Inflammatory macrophage treated with lipopolysaccharide for 1 hour (primary cell): Measurements from ENCODE around the gene ARMH1.

ENCODE experiments used
- DNase-seq, 2 donors: peaks; one replicate each; pipeline ENCODE4 v3.0.0-alpha.2; 2020 to 2022

The ARMH1 gene

DNA sequence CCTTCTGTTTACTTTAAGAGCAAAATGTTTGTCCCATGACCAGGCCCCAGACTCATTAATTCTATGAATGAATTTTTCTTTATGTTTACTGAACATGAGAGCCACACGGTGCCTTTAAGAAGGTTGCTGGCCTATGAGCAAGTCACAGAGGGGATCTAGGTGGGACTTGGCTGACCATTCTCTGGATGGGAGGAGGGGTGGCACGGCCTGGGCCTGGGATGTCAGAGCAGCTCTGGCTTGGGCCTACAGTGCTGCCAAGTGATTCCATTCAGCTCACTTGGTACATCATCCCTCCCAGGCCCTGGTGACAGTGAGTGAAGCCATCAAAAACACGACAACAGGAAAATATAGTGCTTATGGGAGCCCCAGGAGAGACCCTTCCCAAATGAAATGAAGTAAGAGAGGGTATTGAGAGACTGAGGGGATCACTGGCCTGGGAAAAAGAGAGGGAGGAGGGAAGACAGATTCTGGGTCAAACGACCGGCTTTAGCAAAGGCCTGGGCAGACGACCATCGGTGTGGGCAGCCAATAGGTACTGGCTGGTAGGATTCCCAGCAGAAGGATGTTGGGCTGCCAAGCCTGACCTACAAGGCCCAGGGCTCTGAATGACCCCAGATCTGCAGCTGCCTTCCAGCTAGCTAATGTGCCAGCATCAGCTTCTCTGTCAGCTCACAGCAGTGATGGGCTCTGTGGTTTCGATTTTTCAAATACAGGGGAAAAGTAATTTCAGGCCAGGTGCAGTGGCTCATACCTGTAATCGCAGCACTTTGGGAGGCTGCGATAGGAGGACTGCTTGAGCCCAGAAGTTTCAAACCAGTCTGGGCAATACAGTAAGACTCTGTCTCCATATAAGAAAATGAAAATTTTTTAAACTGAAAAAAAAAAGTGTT lies 3.5 kb upstream of the ARMH1 start:
- no peak for DNase-seq

DNA sequence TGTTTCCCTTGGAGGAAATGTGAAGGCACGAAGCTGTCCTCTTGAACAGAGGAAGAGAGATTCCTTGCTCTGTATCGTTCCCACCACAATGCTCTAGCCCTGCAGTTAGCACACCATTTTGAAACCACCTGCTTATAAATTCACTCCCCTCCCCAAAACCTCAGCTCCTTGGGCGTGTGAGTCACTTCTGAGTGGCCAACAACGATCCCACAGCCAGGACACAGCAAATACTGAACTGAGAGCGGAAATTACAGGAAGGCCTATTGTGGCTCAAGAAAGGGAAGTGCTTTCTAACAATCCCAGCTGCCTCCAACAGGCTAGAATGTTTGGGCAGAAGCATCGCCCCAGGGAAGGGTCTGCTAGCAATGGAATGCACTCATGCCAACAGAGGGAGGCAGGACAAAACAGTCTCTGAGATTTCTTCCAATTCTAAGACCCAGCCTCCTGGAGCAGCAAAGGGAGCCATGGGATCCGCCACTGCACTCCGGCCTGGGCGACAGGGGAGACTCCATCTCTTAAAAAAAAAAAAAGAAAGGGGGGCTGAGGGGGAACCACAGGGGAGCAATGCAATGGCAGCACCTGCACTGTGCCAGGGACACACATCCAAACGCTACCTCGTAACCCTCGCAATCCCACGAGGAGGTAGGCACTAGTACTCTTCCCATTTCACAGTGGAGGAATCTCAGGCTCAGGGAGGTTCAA lies 2.1 kb upstream of the ARMH1 start:
- DNase-seq, result peak; percentile 86 to 89

DNA sequence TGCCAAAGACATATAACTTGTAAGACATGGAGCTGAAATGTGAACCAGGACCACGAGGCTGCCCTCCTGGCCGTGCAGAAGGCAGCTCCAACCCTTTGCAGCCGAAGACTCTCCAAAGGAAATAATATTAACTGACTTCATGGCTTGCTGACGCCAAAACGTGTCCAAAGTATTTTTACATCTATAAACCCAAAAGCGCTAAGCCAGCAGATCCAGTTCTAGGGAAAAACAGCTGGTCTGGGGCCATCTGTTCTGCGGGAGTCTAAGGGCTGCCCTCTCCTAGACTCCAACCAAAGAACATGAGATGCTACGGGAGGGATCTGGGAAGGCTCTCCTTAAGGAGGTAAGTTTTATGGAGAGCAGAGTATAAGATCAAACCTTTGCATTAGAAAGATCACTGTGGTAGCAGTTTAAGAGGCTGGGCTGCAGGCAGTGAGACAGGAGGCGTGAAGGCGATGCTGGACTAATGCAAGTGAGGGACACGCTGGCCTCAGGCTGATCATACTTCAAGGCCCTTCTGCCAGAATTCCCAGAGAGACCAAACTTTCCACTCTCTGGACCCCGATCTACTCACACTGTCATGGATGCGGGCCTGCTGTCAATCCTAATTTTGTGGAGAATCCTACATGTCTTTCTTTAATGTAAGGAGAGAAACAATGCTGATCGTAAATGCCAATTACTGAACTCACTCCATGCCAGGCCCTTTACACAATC lies 1.4 kb upstream of the ARMH1 start:
- no peak for DNase-seq

DNA sequence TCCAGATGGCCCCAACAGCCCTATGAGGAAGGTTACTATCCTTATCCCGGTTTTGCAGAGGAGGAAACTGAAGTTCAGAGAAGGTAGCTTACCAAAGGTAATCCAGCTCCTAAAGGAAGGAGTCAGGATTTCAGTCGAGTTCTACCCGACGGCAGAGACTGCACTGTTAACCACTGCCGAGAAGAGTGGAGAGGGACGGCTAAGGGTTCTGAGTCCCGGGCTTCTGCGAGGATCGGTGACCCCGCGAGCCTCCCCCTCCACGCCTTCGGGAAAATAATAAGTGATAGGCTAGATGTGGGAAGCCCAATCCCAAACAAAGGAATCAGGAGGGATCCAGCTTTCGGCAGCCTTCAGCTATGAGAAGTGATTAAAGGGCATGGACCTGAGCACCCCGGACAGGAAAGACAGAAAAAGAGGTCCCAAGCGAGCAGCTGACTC lies 820 bp upstream of the ARMH1 start:
- no peak for DNase-seq

DNA sequence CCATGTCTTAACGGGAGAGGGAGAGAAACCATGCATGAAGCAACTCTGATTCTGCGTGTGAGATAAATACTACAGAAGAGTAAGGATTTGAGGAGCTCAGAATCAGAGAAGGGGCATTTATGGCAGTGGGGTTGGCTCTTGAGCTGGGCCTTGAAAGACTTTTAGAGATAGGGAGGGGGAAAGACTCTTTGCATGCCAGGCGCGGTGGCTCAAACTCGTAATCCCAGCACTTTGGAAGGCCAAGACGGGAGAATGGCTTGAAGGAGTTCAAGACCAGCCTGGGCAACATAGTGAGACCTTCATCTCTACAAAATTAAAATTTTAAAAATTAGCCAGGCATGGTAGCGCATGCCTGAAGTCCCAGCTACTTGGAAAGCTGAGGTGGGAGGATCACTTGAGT lies 672 bp downstream of the ARMH1 start:
- no peak for DNase-seq

DNA sequence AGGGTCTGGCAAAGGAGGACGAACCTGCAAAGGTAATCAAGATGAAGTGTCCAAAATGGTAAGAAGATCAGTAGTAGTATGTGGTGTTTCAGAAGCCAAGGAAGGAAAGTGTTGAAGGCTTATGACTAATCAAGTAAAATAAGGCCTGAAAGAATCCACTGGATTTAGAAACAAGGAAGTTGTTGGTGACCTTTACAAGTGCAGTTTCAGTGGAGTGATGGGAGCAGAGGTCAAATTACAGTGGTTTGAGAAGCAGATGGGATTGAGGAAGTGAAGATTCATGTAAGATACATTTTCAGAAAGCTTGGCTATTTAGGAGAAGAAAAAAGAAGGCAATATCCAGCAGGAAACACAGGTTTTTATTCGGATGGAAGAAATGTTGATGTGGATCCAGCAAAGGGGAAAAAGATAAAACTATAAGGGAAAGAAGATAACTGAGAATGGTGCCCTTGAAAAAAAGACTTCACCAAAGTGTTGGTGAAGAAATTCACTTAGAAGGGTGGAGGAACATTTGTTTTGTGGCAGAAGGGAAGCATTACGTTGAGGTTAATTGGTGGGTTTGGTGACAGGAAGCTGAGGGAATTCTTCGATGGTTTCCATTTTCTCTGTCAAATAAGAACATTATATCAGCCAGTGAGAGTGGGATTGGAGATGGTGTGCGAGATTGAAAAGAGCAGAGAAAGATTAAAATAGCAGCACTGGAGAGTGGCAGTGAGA lies 2.1 kb downstream of the ARMH1 start:
- peak; percentile 84 to 95 for DNase-seq

DNA sequence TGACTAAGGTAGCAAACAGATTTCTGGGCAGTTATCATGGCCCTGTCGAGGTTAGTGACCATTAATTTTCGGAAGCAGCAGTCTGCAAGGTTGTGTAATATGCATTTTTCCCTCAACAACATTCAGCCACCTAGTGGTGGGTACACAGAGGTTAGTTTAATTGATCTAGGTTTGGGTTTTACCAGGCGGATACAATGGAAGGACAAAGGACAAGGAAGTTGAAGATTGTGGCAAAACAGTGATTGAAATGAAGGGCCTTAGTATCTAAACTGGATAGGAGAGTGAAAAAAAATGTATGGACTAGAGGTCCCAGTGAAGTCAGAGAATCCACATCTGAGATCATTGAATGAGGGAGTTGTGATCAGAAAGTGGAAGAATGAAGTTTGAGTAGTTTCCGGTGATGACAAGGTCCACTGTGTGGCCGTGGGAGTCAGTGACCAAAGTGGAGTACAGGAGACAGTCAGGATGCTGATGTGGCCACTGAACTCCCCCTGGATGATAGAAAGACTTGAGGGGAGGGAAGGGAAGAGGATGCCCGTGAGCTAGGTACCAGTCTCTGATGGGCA lies 2.8 kb downstream of the ARMH1 start:
- DNase-seq, result peak; percentile 71 to 74

DNA sequence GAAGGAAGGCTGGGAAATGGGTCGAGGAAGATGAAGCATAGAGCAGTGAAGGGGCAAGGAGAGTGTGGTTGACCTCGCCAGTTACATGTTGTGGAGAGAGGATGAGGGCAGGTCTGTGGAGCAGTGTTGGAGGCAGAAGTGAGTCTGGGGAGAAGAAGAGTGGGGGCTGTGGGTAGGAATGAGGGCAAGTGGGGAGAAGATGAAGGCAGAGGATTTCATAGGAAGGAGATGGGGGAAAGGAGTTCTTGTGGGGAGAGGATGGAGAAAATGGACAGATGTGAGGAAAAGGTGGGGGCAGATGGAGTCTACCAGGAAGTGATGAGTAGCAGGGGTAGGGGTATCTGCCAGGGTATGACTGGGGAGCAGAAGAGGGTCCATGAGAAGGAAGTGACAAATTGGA lies 3.6 kb downstream of the ARMH1 start:
- DNase-seq, result no peak

DNA sequence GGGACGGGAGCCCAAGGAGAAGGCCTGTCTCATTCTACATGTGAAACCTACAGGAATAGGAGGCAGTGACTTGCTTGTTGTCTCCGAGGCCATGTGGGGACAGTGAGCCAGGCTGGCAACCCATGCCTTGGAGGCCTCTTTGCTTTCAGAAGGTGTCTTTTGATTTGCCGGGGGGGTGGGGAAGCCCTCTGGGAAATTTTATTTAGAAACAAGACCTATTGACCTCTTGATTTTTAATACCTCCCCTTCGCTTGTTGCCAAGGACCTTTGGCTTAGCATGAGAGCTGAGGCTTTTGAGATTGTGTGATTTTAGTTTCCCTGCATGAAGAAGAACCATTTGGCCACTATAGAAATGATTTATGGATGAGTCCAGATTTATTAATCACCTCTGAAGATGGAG lies 4.1 kb downstream of the ARMH1 start:
- no peak for DNase-seq

DNA sequence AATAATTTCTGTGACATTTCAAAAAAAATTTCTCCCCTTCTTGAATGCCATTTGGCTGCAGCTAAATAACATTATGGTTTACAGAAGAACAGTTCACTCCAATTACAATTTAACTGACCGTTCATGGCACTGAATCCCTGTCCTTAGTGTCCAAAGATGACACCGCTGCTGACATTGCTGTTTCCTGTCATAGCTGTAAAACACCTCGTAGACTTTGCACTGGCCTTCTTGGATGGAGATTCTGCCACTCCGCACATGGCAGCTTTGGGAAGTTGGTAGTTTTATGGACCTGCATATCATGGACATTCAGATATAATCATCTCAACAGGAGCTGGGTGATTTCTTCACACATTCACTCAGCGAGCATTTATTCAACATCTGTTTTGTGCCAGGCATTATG lies 5.0 kb downstream of the ARMH1 start:
- no peak for DNase-seq

DNA sequence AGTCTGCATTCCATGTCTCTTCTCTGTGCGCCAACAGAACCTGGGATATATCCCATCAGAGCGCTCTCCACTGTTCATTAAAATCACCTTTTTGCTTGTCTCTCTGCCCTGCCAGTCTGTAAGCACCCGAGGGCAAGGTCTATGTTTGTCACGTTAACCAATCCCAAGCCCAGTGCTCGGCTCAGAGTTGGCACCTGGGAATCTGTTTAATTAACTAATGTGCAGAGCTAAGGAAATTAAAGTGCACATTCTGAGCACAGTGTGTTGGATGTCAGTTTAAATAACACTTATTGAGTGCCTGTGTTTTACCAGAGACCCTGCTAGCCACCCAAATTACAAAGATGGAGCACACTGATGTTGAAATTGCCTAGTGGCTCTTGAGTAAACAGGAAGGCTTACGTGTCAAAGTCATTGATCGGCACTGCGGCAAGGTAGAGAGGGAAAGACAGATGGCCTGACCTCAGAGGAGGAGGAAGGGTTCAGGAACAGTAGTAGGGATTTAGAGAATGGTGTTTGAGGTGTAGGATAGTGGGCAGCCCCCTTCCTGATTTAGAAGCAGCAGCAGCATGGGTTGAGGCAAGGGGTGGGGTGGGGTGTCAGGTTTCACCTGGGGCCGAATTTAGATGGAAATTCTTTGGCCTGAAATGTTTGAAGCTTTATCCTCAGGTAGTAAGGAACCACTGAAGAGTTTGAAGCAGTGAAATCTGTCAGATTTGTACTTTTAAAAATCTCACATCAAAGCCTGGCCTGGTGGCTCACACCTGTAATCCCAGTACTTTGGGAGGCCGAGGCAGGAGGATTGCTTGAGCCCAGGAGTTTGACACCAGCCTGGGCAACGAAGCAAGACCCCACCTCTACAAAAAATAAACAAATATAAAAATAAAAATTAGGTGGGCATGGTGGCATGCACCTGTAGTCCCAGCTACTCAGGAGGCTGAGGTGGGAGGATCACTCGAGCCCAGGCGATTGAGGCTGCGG lies 7.7 kb downstream of the ARMH1 start:
- no peak for DNase-seq

DNA sequence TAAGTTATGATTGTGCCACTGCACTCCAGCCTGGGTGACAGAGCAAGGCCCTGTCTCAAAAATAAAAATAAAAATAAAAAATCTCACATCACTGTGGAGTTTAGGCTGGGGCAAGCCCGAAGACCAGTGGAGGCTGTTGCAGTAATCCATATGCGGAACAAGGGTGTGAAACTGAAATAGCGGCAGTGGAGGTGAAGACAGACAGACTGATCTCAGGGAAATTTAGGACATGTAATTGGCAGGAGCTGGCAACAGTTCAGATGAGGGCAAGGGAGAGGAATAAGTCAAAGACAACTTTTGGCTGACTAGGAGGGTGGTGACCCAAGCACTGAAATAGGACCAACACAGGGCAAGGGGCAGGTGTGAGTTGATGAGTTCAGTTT lies 8.4 kb downstream of the ARMH1 start:
- peak; percentile 8 to 22 for DNase-seq

DNA sequence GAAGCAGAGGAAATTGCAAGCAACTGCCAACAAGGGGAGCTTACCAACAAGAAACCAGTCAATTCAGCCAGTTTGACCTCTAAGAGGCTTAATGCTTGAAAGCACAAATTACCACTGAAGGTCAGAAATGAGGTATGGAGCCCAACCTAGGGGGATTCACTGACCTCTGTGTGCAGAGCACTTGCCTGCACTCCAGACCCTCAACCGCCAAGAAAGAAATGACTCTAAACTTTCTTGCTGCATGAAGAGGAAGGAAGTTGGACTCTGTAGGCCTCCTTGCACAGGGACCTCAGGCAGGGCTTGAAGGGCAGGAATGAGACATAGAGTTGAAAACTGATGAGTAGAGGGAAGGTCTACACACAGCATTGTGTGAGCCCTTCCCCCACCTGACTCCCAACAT lies 10.0 kb downstream of the ARMH1 start:
- peak in 1 of 2 donors; percentile 16 for DNase-seq

DNA sequence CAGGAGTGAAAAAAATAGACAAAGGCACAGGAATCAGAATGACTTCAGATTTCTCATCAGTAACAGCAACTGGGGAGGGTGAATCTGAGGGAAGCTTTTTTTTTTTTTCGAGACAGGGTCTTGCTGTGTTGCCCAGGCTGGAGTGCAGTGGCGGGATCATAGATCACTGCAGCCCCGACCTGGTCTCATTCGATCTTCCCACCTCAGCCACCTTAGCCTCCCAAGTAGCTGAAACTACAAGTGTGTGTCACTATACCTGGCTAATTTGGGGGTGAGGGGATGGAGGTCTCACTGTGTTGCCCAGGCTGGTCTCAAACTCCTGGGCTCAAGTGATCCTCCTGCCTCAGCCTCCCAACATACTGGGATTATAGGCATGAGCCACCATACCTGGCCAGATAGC lies 10.7 kb downstream of the ARMH1 start:
- DNase-seq, result no peak

DNA sequence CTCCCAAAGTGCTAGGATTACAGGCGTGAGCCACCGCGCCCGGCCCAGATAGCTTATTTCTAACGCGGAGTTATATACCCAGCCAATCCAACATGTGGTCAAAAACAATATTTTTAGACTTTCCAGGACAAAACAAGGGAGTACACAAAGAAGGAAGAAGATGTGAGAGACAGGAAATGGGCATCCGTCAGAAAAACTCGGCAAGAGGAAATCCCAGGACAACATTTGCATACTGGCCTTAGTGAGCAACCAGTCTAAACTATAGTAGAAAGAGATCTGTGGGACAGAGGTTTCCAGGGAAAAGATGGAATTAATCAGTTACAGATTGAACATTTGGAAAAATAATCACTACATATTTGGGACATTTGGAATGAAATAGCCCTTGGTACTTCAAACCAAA lies 11.4 kb downstream of the ARMH1 start:
- DNase-seq, result peak; percentile 44 to 47

DNA sequence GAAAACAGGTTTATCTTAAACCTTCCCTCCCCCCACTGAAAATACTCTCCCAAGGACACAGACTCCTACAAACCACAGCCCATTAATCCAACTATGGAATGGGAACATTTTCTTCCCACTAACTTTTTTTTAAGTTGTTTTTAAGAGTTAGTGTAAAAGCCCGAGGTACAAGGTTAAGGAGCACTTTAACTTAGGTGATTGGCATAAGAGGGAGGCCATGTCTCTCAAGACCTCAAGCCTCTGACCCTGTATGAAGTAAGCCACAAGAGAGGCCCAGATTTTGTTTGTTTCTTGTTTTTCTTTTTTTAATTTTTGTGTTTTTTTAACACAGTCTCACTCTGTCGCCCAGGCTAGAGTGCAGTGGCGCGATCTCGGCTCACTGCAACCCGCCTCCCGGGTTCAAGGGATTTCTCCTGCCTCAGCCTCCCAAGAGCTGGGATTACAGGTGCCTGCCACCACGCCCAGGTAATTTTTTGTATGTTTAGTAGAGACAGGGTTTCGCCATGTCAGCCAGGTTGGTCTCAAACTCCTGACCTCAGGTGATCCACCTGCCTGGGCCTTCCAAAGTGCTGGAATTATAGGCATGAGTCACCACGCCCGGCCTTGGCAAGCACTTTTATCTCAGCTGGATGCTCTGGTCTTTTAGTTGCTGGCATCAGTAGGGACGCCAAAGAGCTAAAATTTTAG lies 14.4 kb downstream of the ARMH1 start:
- no peak for DNase-seq

DNA sequence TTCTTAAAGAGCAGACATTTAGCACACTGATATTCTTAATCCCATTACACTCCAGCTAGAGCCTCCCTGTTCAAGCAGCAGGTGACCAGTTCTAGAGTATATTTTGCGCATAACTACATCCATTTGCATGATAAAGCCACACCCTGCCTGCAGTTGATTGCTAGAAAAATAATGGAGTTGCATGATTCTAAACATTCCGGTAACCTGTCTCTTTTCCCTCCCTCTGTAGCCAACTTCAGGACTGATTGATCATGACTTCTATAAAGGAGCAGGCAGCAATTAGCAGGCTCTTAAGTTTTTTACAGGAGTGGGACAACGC lies 14.9 kb downstream of the ARMH1 start:
- DNase-seq, result no peak

DNA sequence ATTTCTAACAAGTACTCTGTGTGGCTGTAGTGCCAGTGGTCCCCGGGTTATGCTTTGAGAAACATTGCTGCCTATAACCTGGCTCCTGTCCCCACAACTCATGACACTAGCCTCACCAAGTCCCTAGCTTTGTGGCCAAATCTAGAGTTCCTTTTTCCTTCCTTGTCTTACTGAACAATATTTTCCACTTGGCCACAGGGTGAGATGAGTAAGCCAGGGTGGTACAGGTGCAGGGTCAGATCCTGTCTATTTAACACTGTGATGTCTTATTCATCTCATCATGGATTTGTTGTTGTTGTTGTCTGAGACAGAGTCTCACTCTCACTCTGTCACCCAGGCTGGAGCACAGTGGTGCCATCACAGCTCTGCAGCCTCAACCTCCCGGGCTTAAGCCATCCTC lies 18.6 kb downstream of the ARMH1 start:
- no peak for DNase-seq

DNA sequence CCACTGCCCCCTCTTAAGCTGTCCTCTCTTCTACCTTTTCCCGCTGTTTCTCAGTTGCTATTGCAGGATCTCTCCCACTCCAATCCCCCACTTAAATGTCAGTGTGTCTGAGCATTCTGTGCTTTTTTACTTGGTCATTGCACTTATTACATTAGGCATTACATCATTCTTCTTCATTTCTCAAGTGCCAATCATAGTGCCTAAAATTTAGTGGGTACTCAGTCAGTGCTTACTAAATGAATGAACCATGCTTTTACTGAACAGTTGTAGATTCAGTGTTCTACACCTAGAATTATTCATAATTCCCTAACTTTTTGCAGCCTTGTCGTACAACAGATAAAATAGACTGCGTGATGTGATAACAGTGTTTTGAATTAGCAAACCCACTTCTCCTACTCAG lies 19.4 kb downstream of the ARMH1 start:
- peak in 1 of 2 donors; percentile 33 for DNase-seq

DNA sequence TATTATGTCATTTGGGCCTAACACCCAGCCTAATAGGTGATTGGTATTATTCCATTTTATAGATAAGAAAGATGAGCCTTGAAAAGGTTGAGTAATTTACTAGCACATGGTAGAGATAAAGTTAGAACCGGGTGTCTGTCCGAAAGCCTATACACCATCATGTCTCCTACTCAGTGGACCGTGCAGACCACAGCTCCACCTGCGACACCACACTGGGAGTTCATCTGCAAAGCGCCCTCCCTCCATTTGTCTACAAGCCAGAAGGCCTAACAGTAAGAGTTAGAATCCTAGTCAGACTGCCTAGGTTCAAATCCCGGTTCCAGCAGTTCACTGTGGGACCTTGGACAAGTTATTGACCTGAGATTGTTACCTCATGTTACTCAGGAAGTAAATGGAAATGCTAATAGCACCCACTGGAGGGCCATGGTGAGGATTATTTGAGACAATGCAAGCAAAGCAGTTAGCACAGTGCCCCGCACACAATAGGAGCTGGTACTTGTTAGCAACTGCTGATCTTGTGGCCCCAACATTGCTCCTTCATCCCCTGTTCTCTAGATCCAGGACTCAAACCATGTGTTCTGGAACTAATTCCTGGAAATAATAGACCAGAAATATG lies 20.5 kb downstream of the ARMH1 start:
- DNase-seq, result no peak

DNA sequence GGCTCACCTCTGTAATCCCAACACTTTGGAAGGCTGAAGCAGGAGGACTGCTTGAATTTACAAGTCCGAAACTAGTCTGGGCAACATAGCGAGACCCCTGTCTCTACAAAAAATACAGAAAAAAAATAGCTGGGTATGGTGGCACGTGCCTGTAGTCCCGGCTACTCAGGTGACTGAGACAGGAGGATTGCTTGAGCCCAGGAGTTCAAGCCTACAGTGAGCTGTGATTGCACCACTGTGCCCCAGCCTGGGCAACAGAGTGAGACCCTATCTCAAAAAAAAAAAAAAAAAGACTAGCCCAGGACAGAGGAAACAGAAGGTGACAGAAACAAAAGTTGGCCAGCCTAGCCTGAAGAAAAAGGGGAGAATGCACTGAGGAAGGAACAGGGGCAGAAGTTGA lies 21.2 kb downstream of the ARMH1 start:
- no peak for DNase-seq
